HepG2 (cell line): ENCODE data around the gene IL17RC. TPM values are rescaled to one million over a fixed set of nuclear protein-coding genes. Genes with fewer than 3 reads are reported as not detected.

Experiments
- CEBPB ChIP-seq: IDR thresholded peaks from 2 replicates; pipeline ENCODE4 v1.6.1; 2011; ENCODE audit warnings: low read depth, low read length, improper control_type of control experiment, borderline replicate concordance
- EP300 ChIP-seq, 3 experiments: sonication (generic) in 1 of 3; formaldehyde crosslinking in 1 of 3; IDR thresholded peaks; 2 replicates each; pipeline versions ENCODE4 v1.5.1 to v1.6.1; 2011 to 2020; ENCODE audit warnings: low read depth in 2 of 3, low read length in 2 of 3, borderline replicate concordance in 1 of 3, improper control_type of control experiment in 1 of 3, mild to moderate bottlenecking in 1 of 3, missing genetic modification reagents in 1 of 3, moderate library complexity in 1 of 3
- FOSL1 ChIP-seq: sonication (generic); formaldehyde crosslinking; IDR thresholded peaks from 2 replicates; pipeline ENCODE4 v1.9.0; 2021; ENCODE audit warnings: missing genetic modification reagents, borderline replicate concordance
- GATAD2A ChIP-seq: IDR thresholded peaks from 2 replicates; pipeline ENCODE4 v1.6.1; 2016
- LCORL ChIP-seq, 2 experiments: fragments of 450-650 bp in 1 of 2; sonication (generic) in 1 of 2; formaldehyde crosslinking in 1 of 2; IDR thresholded peaks; 2 replicates each; pipeline versions ENCODE4 v1.5.0 to v1.6.1; 2017 to 2020; ENCODE audit warnings: antibody characterized with exemption in 1 of 2, missing genetic modification reagents in 1 of 2
- PRPF4 ChIP-seq: fragments of 200-400 bp; formaldehyde crosslinking; IDR thresholded peaks from 2 replicates; pipeline ENCODE4 v1.6.1; 2016; ENCODE audit warnings: low read length, low read depth; ENCODE audit not compliant: poor library complexity, severe bottlenecking
- ZC3H13 ChIP-seq: sonication (generic); formaldehyde crosslinking; IDR thresholded peaks from 2 replicates; pipeline ENCODE4 v1.8.1; 2023; ENCODE audit warnings: mild to moderate bottlenecking, missing genetic modification reagents, moderate library complexity
- ZGPAT ChIP-seq: IDR thresholded peaks from 2 replicates; pipeline ENCODE4 v1.6.1; 2016; ENCODE audit warnings: mild to moderate bottlenecking
- ZHX1 ChIP-seq: sonication (generic); formaldehyde crosslinking; IDR thresholded peaks from 2 replicates; pipeline ENCODE4 v1.8.1; 2022; ENCODE audit warnings: low read depth, mild to moderate bottlenecking, missing genetic modification reagents
- ZNF292 ChIP-seq: sonication (generic); formaldehyde crosslinking; IDR thresholded peaks from 2 replicates; pipeline ENCODE4 v1.8.1; 2022; ENCODE audit warnings: mild to moderate bottlenecking, low read depth, missing genetic modification reagents, borderline replicate concordance
- ZNF549 ChIP-seq: sonication (generic); formaldehyde crosslinking; IDR thresholded peaks from 2 replicates; pipeline ENCODE4 v1.5.0; 2020; ENCODE audit warnings: missing genetic modification reagents
- ZNF577 ChIP-seq: sonication (generic); formaldehyde crosslinking; IDR thresholded peaks from 2 replicates; pipeline ENCODE4 v1.4.0; 2020; ENCODE audit warnings: mild to moderate bottlenecking, low read depth, missing genetic modification reagents, borderline replicate concordance
- polyA plus RNA-seq, 8 experiments: library from polyadenylated mRNA; depleted of rRNA in 3 of 8; stranded (reverse) in 7 of 8; unstranded in 1 of 8; fragments of >200 nt; fragmentation: Illumina TruSeq in 4 of 8; extraction: Trizol in 4 of 8; gene quantifications; 2 replicates each; pipeline versions ENCODE4 v1.2.1 to v1.2.3, GENCODE V29; 2011 to 2016; ENCODE audit warnings: low read depth in 4 of 8, missing spikeins in 1 of 8, mixed read lengths in 1 of 8; ENCODE audit not compliant: insufficient read depth in 1 of 8
- total RNA-seq, 5 experiments: library from RNA; depleted of rRNA; stranded (reverse); fragments of >200 nt; fragmentation: Illumina TruSeq; extraction: Trizol; gene quantifications; 2 replicates each; pipeline ENCODE4 v1.2.3, GENCODE V29; 2016; ENCODE audit warnings: low read depth in 1 of 5
- TF ChIP-seq, protein P1 (sequence below): sonication (generic); formaldehyde crosslinking; IDR thresholded peaks from 2 replicates; pipeline ENCODE4 v1.4.0; 2020; ENCODE audit warnings: missing genetic modification reagents, mild to moderate bottlenecking, borderline replicate concordance
- TF ChIP-seq, protein P2 (sequence below): sonication (generic); formaldehyde crosslinking; IDR thresholded peaks from 2 replicates; pipeline ENCODE4 v1.5.1; 2020; ENCODE audit warnings: mild to moderate bottlenecking, missing genetic modification reagents, moderate library complexity
- TF ChIP-seq, protein P3 (sequence below): sonication (generic); formaldehyde crosslinking; IDR thresholded peaks from 2 replicates; pipeline ENCODE4 v1.9.0; 2022; ENCODE audit warnings: missing genetic modification reagents, mild to moderate bottlenecking, borderline replicate concordance

IL17RC gene
- total and polyA plus RNA-seq, 2 of the 13 experiments (the other 11 are each of a cell fraction or from before 2014, with no cell fraction given): 20.7 to 24.0 TPM

DNA sequence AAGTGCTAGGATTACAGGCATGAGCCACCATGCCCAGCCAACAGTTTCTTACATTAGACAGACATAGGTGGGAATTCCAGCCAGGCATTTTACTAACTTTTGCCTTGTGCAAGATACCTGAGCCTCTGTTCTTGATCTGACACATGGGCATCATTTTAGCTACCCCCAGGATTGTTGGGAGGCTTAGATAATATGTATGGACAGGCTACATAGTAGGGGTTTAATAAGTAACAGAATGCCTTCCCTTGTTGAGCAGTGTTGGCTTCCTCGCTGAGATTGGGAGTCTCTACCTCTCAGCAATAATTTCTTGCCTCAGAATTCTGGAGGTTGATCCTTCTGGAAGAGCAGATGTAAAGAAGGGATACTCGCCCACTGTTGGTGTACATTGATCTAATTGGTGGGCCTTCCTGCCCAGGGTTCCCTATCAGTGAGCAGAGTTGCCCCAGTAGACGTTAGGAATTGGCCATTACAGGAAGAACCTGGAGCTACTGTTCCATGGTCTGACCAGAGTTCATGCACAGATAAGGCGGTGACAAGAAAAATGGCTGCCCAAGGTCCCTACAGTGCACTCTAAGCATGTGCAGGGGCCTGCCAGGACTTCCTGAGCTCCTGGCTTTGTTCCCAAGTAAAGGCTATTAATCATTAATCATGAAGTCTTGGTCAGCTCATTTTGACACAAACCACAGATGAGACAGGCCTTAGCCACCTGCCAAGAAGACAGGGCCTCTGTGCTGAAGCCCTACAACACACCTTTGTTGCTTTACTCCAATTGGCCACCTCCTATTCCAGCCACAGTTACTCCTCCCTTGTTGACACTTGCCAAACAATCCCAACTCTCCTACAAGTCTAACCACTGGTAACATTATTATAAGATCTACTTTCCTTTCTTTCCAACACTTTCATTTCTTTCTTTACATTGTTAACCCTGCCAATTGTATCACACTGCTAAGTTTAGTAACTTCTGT is 19.2 kb upstream of the IL17RC start (continued):
- TF ChIP-seq EP300 (IDR thresholded peaks at IDR 0.05; ENCODE audit: low read depth in 2 of 2, low read length in 2 of 2) (peak in 1 of 2 experiments; percentile 48; a peak in 3 of 4 replicates), EP300 (CRISPR knock-in tag; IDR thresholded peaks at IDR 0.05; ENCODE audit: borderline replicate concordance) (0 out of 2 replicates have a peak, but pooled peaks have one; percentile 6), ZNF292 (no peak; the same call in 1 of the 2 replicates), PRPF4 (no peak), ZNF549 (CRISPR knock-in tag) (no peak), ZGPAT (peak; percentile 79), ZNF577 (CRISPR knock-in tag) (no peak), ZC3H13 (CRISPR knock-in tag) (0 out of 2 replicates have a peak, but pooled peaks have one; percentile 14), LCORL (IDR thresholded peaks at IDR 0.05) (no peak), LCORL (CRISPR knock-in tag; IDR thresholded peaks at IDR 0.05) (peak; percentile 85), FOSL1 (CRISPR knock-in tag) (no peak), ZHX1 (CRISPR knock-in tag) (no peak), GATAD2A (CRISPR knock-in tag) (no peak; the same call in 1 of the 2 replicates), CEBPB (no peak)
- TF ChIP-seq, protein P1, sequence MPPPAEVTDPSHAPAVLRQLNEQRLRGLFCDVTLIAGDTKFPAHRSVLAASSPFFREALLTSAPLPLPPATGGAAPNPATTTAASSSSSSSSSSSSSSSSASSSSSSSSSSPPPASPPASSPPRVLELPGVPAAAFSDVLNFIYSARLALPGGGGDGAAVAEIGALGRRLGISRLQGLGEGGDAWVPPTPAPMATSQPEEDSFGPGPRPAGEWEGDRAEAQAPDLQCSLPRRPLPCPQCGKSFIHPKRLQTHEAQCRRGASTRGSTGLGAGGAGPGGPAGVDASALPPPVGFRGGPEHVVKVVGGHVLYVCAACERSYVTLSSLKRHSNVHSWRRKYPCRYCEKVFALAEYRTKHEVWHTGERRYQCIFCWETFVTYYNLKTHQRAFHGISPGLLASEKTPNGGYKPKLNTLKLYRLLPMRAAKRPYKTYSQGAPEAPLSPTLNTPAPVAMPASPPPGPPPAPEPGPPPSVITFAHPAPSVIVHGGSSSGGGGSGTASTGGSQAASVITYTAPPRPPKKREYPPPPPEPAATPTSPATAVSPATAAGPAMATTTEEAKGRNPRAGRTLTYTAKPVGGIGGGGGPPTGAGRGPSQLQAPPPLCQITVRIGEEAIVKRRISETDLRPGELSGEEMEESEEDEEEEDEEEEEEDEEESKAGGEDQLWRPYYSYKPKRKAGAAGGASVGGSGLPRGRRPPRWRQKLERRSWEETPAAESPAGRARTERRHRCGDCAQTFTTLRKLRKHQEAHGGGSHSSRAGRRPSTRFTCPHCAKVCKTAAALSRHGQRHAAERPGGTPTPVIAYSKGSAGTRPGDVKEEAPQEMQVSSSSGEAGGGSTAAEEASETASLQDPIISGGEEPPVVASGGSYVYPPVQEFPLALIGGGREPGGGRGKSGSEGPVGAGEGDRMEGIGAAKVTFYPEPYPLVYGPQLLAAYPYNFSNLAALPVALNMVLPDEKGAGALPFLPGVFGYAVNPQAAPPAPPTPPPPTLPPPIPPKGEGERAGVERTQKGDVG (CRISPR knock-in tag): no peak
- TF ChIP-seq, protein P2, sequence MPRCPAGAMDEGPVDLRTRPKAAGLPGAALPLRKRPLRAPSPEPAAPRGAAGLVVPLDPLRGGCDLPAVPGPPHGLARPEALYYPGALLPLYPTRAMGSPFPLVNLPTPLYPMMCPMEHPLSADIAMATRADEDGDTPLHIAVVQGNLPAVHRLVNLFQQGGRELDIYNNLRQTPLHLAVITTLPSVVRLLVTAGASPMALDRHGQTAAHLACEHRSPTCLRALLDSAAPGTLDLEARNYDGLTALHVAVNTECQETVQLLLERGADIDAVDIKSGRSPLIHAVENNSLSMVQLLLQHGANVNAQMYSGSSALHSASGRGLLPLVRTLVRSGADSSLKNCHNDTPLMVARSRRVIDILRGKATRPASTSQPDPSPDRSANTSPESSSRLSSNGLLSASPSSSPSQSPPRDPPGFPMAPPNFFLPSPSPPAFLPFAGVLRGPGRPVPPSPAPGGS (CRISPR knock-in tag): no peak
- TF ChIP-seq, protein P3, sequence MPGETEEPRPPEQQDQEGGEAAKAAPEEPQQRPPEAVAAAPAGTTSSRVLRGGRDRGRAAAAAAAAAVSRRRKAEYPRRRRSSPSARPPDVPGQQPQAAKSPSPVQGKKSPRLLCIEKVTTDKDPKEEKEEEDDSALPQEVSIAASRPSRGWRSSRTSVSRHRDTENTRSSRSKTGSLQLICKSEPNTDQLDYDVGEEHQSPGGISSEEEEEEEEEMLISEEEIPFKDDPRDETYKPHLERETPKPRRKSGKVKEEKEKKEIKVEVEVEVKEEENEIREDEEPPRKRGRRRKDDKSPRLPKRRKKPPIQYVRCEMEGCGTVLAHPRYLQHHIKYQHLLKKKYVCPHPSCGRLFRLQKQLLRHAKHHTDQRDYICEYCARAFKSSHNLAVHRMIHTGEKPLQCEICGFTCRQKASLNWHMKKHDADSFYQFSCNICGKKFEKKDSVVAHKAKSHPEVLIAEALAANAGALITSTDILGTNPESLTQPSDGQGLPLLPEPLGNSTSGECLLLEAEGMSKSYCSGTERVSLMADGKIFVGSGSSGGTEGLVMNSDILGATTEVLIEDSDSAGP (CRISPR knock-in tag): no peak
